Fibroblast of mammary gland (primary cell): Measurements from ENCODE around the gene SLC25A25.
A peak's percentile ranks its signal among the peaks of the same experiment; 100 is the strongest.

Experiments
- DNase-seq: peaks from one replicate; pipeline ENCODE4 v3.0.0-alpha.2; 2010; ENCODE audit warnings: low read depth
- H3K4me3 ChIP-seq: 2 replicates; pipeline ENCODE4 v1.5.1; 2011; ENCODE audit warnings: low read depth, mild to moderate bottlenecking, low read length, moderate library complexity; ENCODE audit not compliant: control insufficient read depth
- CTCF ChIP-seq: conservative IDR thresholded peaks from 2 replicates; pipeline ENCODE4 v1.5.1; 2011; ENCODE audit warnings: low read depth, low read length, inconsistent platforms; ENCODE audit not compliant: control insufficient read depth, insufficient read depth

The SLC25A25 gene

GRCh38 chr9:128077847-128078503 is 9.9 kb downstream of the SLC25A25 start:
- DNase-seq, result no peak
- H3K4me3 ChIP-seq, result no peak overlapping the region
- TF ChIP-seq CTCF, result no peak

- no peak overlapping the region for H3K4me3 ChIP-seq
- peak; percentile 53 for DNase-seq
- no peak for TF ChIP-seq CTCF
These were observed 10.7 kb downstream of the SLC25A25 start for GRCh38 chr9:128078504-128079434.

GRCh38 chr9:128080206-128080605 is 12.2 kb downstream of the SLC25A25 start:
- H3K4me3 ChIP-seq, result no peak overlapping the region
- TF ChIP-seq CTCF, result no peak
- no peak for DNase-seq

- H3K4me3 ChIP-seq, result no peak overlapping the region
- no peak for TF ChIP-seq CTCF
- DNase-seq, result peak; percentile 97
These were observed 13.0 kb downstream of the SLC25A25 start for GRCh38 chr9:128081056-128081455.

GRCh38 chr9:128082151-128082550 is 14.1 kb downstream of the SLC25A25 start:
- no peak overlapping the region for H3K4me3 ChIP-seq
- DNase-seq, result peak; percentile 55
- TF ChIP-seq CTCF, result no peak

GRCh38 chr9:128084746-128085145 is 16.7 kb downstream of the SLC25A25 start:
- no peak for TF ChIP-seq CTCF
- DNase-seq, result peak; percentile 44
- H3K4me3 ChIP-seq, result no peak overlapping the region
